ENCODE data around the gene ABCC3. TPM values are rescaled to one million over a fixed set of nuclear protein-coding genes. Genes with fewer than 3 reads are reported as not detected.
A peak's percentile ranks its signal among the peaks of the same experiment; 100 is the strongest.

Gene ABCC3
- total RNA-seq, 3 donors from 2014 or later = 6.1 to 122 (median 81.0) TPM

- peaks cover 13 to 25% of the 10 kb centered on the region in 2 donors for H3K4me1 ChIP-seq
- DNase-seq (ENCODE audit: low spot score in 2 of 2) = no peak
- peak overlapping the region; percentile 26 to 85 for H3K27ac ChIP-seq
- TF ChIP-seq POLR2AphosphoS5 (IDR thresholded peaks at IDR 0.05) (no peak), POLR2A (IDR thresholded peaks at IDR 0.05) (no peak), CTCF (IDR thresholded peaks at IDR 0.05) (no peak)
- no peaks in the 10 kb centered on the region for H3K36me3 ChIP-seq
- peak overlapping the region in 2 of 3 donors; percentile 13 to 75 for H3K4me3 ChIP-seq
- no peaks in the 10 kb centered on the region for H3K27me3 ChIP-seq
- intact Hi-C loops (cut with DNase I; ENCODE audit: low total_unique reads) = loop anchor here (10.0 kb wide), 1 partner anchor 48 kb away; no protein-coding TSS in a partner anchor
- no peaks in the 10 kb centered on the region for H3K9me3 ChIP-seq
Observed at GRCh38 chr17:50636804-50637195, 2.1 kb downstream of the ABCC3 start.

- Histone ChIP-seq H3K4me3 (peak overlapping the region in 1 of 3 donors; percentile 75), H3K27me3 (no peaks in the 10 kb centered on the region), H3K36me3 (no peaks in the 10 kb centered on the region), H3K27ac (peak overlapping the region; percentile 81 to 85), H3K4me1 (peaks cover 13 to 25% of the 10 kb centered on the region in 2 donors), H3K9me3 (no peaks in the 10 kb centered on the region)
- intact Hi-C loops (cut with DNase I; ENCODE audit: low total_unique reads) = loop anchor here (10.0 kb wide), 1 partner anchor 47 kb away; no protein-coding TSS in a partner anchor
- DNase-seq (ENCODE audit: low spot score in 2 of 2) = no peak
- TF ChIP-seq POLR2A (IDR thresholded peaks at IDR 0.05) = no peak
- TF ChIP-seq POLR2AphosphoS5 (IDR thresholded peaks at IDR 0.05) = no peak
- TF ChIP-seq CTCF (IDR thresholded peaks at IDR 0.05) = no peak
Observed at GRCh38 chr17:50637829-50638605, 3.3 kb downstream of the ABCC3 start.

GRCh38 chr17:50638606-50638965, 3.9 kb downstream of the ABCC3 start:
- intact Hi-C loops (cut with DNase I; ENCODE audit: low total_unique reads) = loop anchor here (10.0 kb wide), 1 partner anchor 46 kb away; no protein-coding TSS in a partner anchor
- no peak for DNase-seq (ENCODE audit: low spot score in 2 of 2)
- Histone ChIP-seq H3K4me1 (peaks cover 13 to 25% of the 10 kb centered on the region in 2 donors), H3K4me3 (peak overlapping the region in 1 of 3 donors; percentile 41), H3K9me3 (no peaks in the 10 kb centered on the region), H3K36me3 (no peaks in the 10 kb centered on the region), H3K27me3 (no peaks in the 10 kb centered on the region), H3K27ac (peak overlapping the region; percentile 81 to 85)
- no peak for TF ChIP-seq POLR2A (IDR thresholded peaks at IDR 0.05)
- TF ChIP-seq POLR2AphosphoS5 (IDR thresholded peaks at IDR 0.05) = no peak

GRCh38 chr17:50638966-50639713, 4.5 kb downstream of the ABCC3 start:
- no peaks in the 10 kb centered on the region for H3K36me3 ChIP-seq
- intact Hi-C loops (cut with DNase I; ENCODE audit: low total_unique reads) = loop anchor here (10.0 kb wide), 1 partner anchor 46 kb away; no protein-coding TSS in a partner anchor
- no peaks in the 10 kb centered on the region for H3K27me3 ChIP-seq
- H3K27ac ChIP-seq = peak overlapping the region; percentile 81 to 85
- TF ChIP-seq POLR2A (IDR thresholded peaks at IDR 0.05) = no peak
- peak; percentile 74 to 90 (median 88) for TF ChIP-seq POLR2AphosphoS5 (IDR thresholded peaks at IDR 0.05)
- H3K4me3 ChIP-seq = peak overlapping the region in 2 of 3 donors; percentile 6 to 41
- no peaks in the 10 kb centered on the region for H3K9me3 ChIP-seq
- peaks cover 13 to 25% of the 10 kb centered on the region in 2 donors for H3K4me1 ChIP-seq
- peak; percentile 95 to 97 for DNase-seq (ENCODE audit: low spot score in 2 of 2)

GRCh38 chr17:50640686-50641351, 6.1 kb downstream of the ABCC3 start:
- TF ChIP-seq POLR2AphosphoS5 (IDR thresholded peaks at IDR 0.05) (no peak), POLR2A (IDR thresholded peaks at IDR 0.05) (no peak), CTCF (IDR thresholded peaks at IDR 0.05) (no peak)
- intact Hi-C loops (cut with DNase I; ENCODE audit: low total_unique reads) = no loop called here
- no peak overlapping the region for H3K4me3 ChIP-seq
- H3K36me3 ChIP-seq = no peaks in the 10 kb centered on the region
- no peak for DNase-seq (ENCODE audit: low spot score in 2 of 2)
- no peaks in the 10 kb centered on the region for H3K27me3 ChIP-seq
- H3K4me1 ChIP-seq = peaks cover 9 to 25% of the 10 kb centered on the region in 2 donors
- H3K27ac ChIP-seq = peak overlapping the region; percentile 81 to 85
- H3K9me3 ChIP-seq = no peaks in the 10 kb centered on the region

All from breast epithelium (tissue), 4 donors.